Measurements from ENCODE around the gene ADH1A. TPM values are rescaled to one million over a fixed set of nuclear protein-coding genes. Genes with fewer than 3 reads are reported as not detected.

Gene ADH1A
- total RNA-seq, 4 donors from 2014 or later: not detected

DNA sequence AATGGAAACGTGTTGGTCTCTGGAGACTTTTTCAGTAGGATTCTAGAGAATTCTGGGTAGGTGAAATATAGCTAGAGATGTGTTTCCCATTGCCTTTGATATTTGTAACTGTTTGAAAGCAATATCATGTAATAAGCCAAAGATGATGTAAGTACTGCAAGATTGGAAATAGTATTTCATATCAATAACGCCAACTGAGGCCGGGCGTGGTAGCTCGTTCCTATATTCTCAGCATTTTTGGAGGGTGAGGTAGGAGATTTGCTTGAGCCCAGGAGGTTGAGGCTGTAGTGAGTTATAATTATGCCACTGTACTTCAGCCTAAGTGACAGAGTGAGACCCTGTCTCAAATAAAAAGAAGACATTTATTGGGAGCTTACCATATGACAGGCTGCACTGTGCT lies 9.5 kb downstream of the ADH1A start:
- no peaks in the 10 kb centered on the region for H3K4me1 ChIP-seq
- TF ChIP-seq CTCF (IDR thresholded peaks at IDR 0.05) (no peak), POLR2AphosphoS5 (IDR thresholded peaks at IDR 0.05) (no peak), POLR2A (IDR thresholded peaks at IDR 0.05) (no peak), EP300 (IDR thresholded peaks at IDR 0.05) (no peak)
- WGBS: 73% methylated on average over 5 of the region's 5 CpGs
- H3K27me3 ChIP-seq: no peaks in the 10 kb centered on the region
- H3K27ac ChIP-seq: no peak overlapping the region
- no peak overlapping the region for H3K4me3 ChIP-seq
- DNase-seq (ENCODE audit: low spot score in 2 of 2): no peak
- no peaks in the 10 kb centered on the region for H3K9me3 ChIP-seq
- H3K36me3 ChIP-seq: no peaks in the 10 kb centered on the region

GRCh38 chr4:99276417-99276816 lies 14.4 kb downstream of the ADH1A start:
- Histone ChIP-seq H3K27ac (no peak overlapping the region), H3K4me1 (no peaks in the 10 kb centered on the region), H3K9me3 (no peaks in the 10 kb centered on the region), H3K27me3 (no peaks in the 10 kb centered on the region), H3K4me3 (no peak overlapping the region), H3K36me3 (no peaks in the 10 kb centered on the region)
- WGBS: 75% methylated on average over 2 of the region's 2 CpGs
- no peak for DNase-seq (ENCODE audit: low spot score in 2 of 2)
- no peak for TF ChIP-seq POLR2A (IDR thresholded peaks at IDR 0.05)
- TF ChIP-seq CTCF (IDR thresholded peaks at IDR 0.05): no peak
- TF ChIP-seq EP300 (IDR thresholded peaks at IDR 0.05): no peak
- TF ChIP-seq POLR2AphosphoS5 (IDR thresholded peaks at IDR 0.05): no peak

- Histone ChIP-seq H3K4me3 (no peak overlapping the region), H3K36me3 (no peaks in the 10 kb centered on the region), H3K4me1 (no peaks in the 10 kb centered on the region), H3K27ac (no peak overlapping the region), H3K9me3 (no peaks in the 10 kb centered on the region), H3K27me3 (no peaks in the 10 kb centered on the region)
- TF ChIP-seq POLR2AphosphoS5 (IDR thresholded peaks at IDR 0.05) (no peak), CTCF (IDR thresholded peaks at IDR 0.05) (no peak), EP300 (IDR thresholded peaks at IDR 0.05) (no peak), POLR2A (IDR thresholded peaks at IDR 0.05) (no peak)
- 87% methylated on average over 3 of the region's 3 CpGs for WGBS
- DNase-seq (ENCODE audit: low spot score in 2 of 2): no peak
These were observed 14.9 kb downstream of the ADH1A start for GRCh38 chr4:99275885-99276284.

DNA sequence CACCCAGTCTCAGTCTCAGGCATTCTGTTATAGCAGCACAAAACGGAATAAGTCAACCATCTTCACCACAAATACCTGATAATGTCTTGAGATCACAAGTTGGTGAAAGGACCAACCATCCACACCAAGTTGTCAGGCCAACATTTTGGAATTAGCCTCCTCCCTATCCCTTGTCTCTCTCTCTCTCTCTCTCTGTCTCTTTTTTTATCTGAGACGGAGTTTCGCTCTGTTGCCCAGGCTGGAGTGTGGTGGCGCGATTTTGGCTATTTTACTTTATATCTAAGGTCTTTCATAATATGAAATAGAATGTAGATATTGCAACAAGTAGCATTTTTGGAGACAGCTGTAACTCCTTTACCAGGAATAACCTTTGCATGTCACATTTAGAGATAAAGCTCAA lies 15.7 kb downstream of the ADH1A start:
- H3K4me3 ChIP-seq: no peak overlapping the region
- H3K9me3 ChIP-seq: no peaks in the 10 kb centered on the region
- 97% methylated on average over 5 of the region's 5 CpGs for WGBS
- no peaks in the 10 kb centered on the region for H3K36me3 ChIP-seq
- TF ChIP-seq POLR2AphosphoS5 (IDR thresholded peaks at IDR 0.05) (no peak), CTCF (IDR thresholded peaks at IDR 0.05) (no peak), POLR2A (IDR thresholded peaks at IDR 0.05) (no peak), EP300 (IDR thresholded peaks at IDR 0.05) (no peak)
- H3K27me3 ChIP-seq: no peaks in the 10 kb centered on the region
- H3K4me1 ChIP-seq: no peaks in the 10 kb centered on the region
- DNase-seq (ENCODE audit: low spot score in 2 of 2): no peak
- H3K27ac ChIP-seq: no peak overlapping the region

- Histone ChIP-seq H3K4me3 (no peak overlapping the region), H3K9me3 (no peaks in the 10 kb centered on the region), H3K4me1 (no peaks in the 10 kb centered on the region), H3K27me3 (no peaks in the 10 kb centered on the region), H3K27ac (no peak overlapping the region), H3K36me3 (no peaks in the 10 kb centered on the region)
- DNase-seq (ENCODE audit: low spot score in 2 of 2): no peak
- no peak for TF ChIP-seq POLR2AphosphoS5 (IDR thresholded peaks at IDR 0.05)
- no peak for TF ChIP-seq CTCF (IDR thresholded peaks at IDR 0.05)
- TF ChIP-seq POLR2A (IDR thresholded peaks at IDR 0.05): no peak
- TF ChIP-seq EP300 (IDR thresholded peaks at IDR 0.05): no peak
- 94% methylated on average over 2 of the region's 2 CpGs for WGBS
These were observed 17.1 kb downstream of the ADH1A start for GRCh38 chr4:99273704-99274103.
